WTC11 (cell line): ENCODE measurements around the gene EIF4G1. TPM values are rescaled to one million over a fixed set of nuclear protein-coding genes. Genes with fewer than 3 reads are reported as not detected.

Experiments used
- ATAC-seq: fragments of 200-7000 bp; cut with Tn5 transposase; 2 replicates; pipeline ENCODE4 v1.10.0; 2021; ENCODE audit warnings: mild to moderate bottlenecking, moderate library complexity
- CTCF ChIA-PET: fragments of 300-600 bp; sonication (Branson Sonifier 250); formaldehyde crosslinking; loops from one replicate; lab custom pipeline; 2021; ENCODE audit warnings: antibody characterized with exemption; lab: Charles Lee
- POLR2A ChIA-PET: fragments of 350-600 bp; sonication (Branson Sonifier 250); formaldehyde crosslinking; loops from one replicate; lab custom pipeline; 2021; ENCODE audit warnings: antibody characterized with exemption; lab: Charles Lee
- DNase-seq: peaks from one replicate; pipeline ENCODE4 v3.0.0; 2021; ENCODE audit warnings: low spot score
- H3K27ac Mint-ChIP-seq: 2 replicates; pipeline ENCODE4 v1.8.0; 2021; ENCODE audit warnings: mixed read lengths
- H3K27me3 Mint-ChIP-seq: 2 replicates; pipeline ENCODE4 v1.8.0; 2021; ENCODE audit warnings: low read depth, mild to moderate bottlenecking, moderate library complexity, mixed read lengths
- H3K36me3 Mint-ChIP-seq: 2 replicates; pipeline ENCODE4 v1.8.0; 2021; ENCODE audit warnings: mixed read lengths
- H3K4me1 Mint-ChIP-seq: 2 replicates; pipeline ENCODE4 v1.8.0; 2022; ENCODE audit warnings: mixed read lengths
- H3K4me3 Mint-ChIP-seq: 2 replicates; pipeline ENCODE4 v1.8.0; 2021; ENCODE audit warnings: mild to moderate bottlenecking, moderate library complexity, mixed read lengths
- H3K9me3 Mint-ChIP-seq: 2 replicates; pipeline ENCODE4 v1.8.0; 2021; ENCODE audit warnings: mixed read lengths
- ATF1 ChIP-seq: sonication (generic); formaldehyde crosslinking; IDR thresholded peaks from 2 replicates; pipeline ENCODE4 v1.8.1; 2023; ENCODE audit warnings: mild to moderate bottlenecking, moderate library complexity, missing genetic modification reagents
- CREM ChIP-seq: sonication (generic); formaldehyde crosslinking; IDR thresholded peaks from 2 replicates; pipeline ENCODE4 v1.8.1; 2022; ENCODE audit warnings: mild to moderate bottlenecking, missing genetic modification reagents, moderate library complexity
- ELF4 ChIP-seq: sonication (generic); formaldehyde crosslinking; IDR thresholded peaks from 2 replicates; pipeline ENCODE4 v1.8.1; 2022; ENCODE audit warnings: low read depth, mild to moderate bottlenecking, moderate library complexity, missing genetic modification reagents
- ERG ChIP-seq: fragments of 250-450 bp; sonication (Bioruptor Pico); IDR thresholded peaks from 2 replicates; pipeline ENCODE4 v1.8.0; 2021; ENCODE audit warnings: mild to moderate bottlenecking
- ETV6 ChIP-seq: sonication (generic); formaldehyde crosslinking; IDR thresholded peaks from 2 replicates; pipeline ENCODE4 v1.8.1; 2022; ENCODE audit warnings: mild to moderate bottlenecking, missing genetic modification reagents
- GABPB1 ChIP-seq: sonication (generic); formaldehyde crosslinking; IDR thresholded peaks from 2 replicates; pipeline ENCODE4 v1.8.1; 2023; ENCODE audit warnings: mild to moderate bottlenecking, missing genetic modification reagents
- HMGXB4 ChIP-seq: sonication (generic); formaldehyde crosslinking; IDR thresholded peaks from 2 replicates; pipeline ENCODE4 v1.8.1; 2023; ENCODE audit warnings: mild to moderate bottlenecking, moderate library complexity, missing genetic modification reagents
- IRF1 ChIP-seq: sonication (generic); formaldehyde crosslinking; IDR thresholded peaks from 2 replicates; pipeline ENCODE4 v1.8.0; 2023; ENCODE audit warnings: missing genetic modification reagents
- JAZF1 ChIP-seq: fragments of 250-450 bp; sonication (Bioruptor Pico); IDR thresholded peaks from 2 replicates; pipeline ENCODE4 v1.9.0; 2021; ENCODE audit warnings: moderate library complexity, mild to moderate bottlenecking, inconsistent platforms
- MLX ChIP-seq: sonication (generic); formaldehyde crosslinking; IDR thresholded peaks from 2 replicates; pipeline ENCODE4 v1.8.1; 2023; ENCODE audit warnings: mild to moderate bottlenecking, missing genetic modification reagents, moderate library complexity
- PREB ChIP-seq: sonication (generic); formaldehyde crosslinking; IDR thresholded peaks from 2 replicates; pipeline ENCODE4 v1.8.1; 2022; ENCODE audit warnings: mild to moderate bottlenecking, missing genetic modification reagents, moderate library complexity, borderline replicate concordance
- SOX15 ChIP-seq: fragments of 250-450 bp; sonication (Bioruptor Pico); IDR thresholded peaks from 2 replicates; pipeline ENCODE4 v1.9.0; 2021; ENCODE audit warnings: mild to moderate bottlenecking
- SP1 ChIP-seq: sonication (generic); formaldehyde crosslinking; conservative IDR thresholded peaks from 2 replicates; pipeline ENCODE4 v1.8.1; 2022; ENCODE audit warnings: missing genetic modification reagents
- ZMAT4 ChIP-seq: fragments of 250-450 bp; sonication (Bioruptor Pico); IDR thresholded peaks from 2 replicates; pipeline ENCODE4 v1.9.0; 2021; ENCODE audit warnings: mild to moderate bottlenecking
- ZNF263 ChIP-seq: sonication (generic); formaldehyde crosslinking; IDR thresholded peaks from 2 replicates; pipeline ENCODE4 v1.8.1; 2022; ENCODE audit warnings: low read depth, mild to moderate bottlenecking, moderate library complexity, missing genetic modification reagents
- ZNF281 ChIP-seq: sonication (generic); formaldehyde crosslinking; IDR thresholded peaks from 2 replicates; pipeline ENCODE4 v1.8.0; 2023; ENCODE audit warnings: mild to moderate bottlenecking, missing genetic modification reagents
- ZNF423 ChIP-seq: fragments of 250-450 bp; sonication (Bioruptor Pico); IDR thresholded peaks from 2 replicates; pipeline ENCODE4 v2.1.2; 2022; ENCODE audit warnings: mild to moderate bottlenecking, moderate library complexity
- ZNF512 ChIP-seq: sonication (generic); formaldehyde crosslinking; IDR thresholded peaks from 2 replicates; pipeline ENCODE4 v1.8.1; 2022; ENCODE audit warnings: missing genetic modification reagents, borderline replicate concordance
- ZSCAN18 ChIP-seq: fragments of 250-450 bp; sonication (Bioruptor Pico); IDR thresholded peaks from 2 replicates; pipeline ENCODE4 v2.1.2; 2022; ENCODE audit warnings: mild to moderate bottlenecking, moderate library complexity
- total RNA-seq: library from RNA; stranded (reverse); gene quantifications from 3 replicates; pipeline ENCODE4 v1.2.3, GENCODE V29; 2021

EIF4G1 gene
- total RNA-seq, 1 experiment from 2014 or later = 557 TPM

GRCh38 chr3:184337981-184338380 is 23.6 kb downstream of the EIF4G1 start:
- Mint-ChIP-seq H3K9me3 (no peaks in the 10 kb centered on the region), H3K4me1 (peaks cover 40% of the 10 kb centered on the region), H3K27me3 (no peaks in the 10 kb centered on the region), H3K36me3 (peaks cover 26% of the 10 kb centered on the region), H3K27ac (peak overlapping the region; percentile 69), H3K4me3 (peak overlapping the region; percentile 92)
- ChIA-PET CTCF (interaction anchor here (0.9 to 2.5 kb wide), 11 partner anchors 8 to 202 kb away, joined by 3 to 25 read pairs (median 8); partner anchors contain the start of genes CLCN2 and POLR2H), POLR2A (interaction anchor here (1.6 kb wide), 1 partner anchor 23 kb away, joined by 13 read pairs; the partner anchor contains the start of genes CLCN2 and POLR2H)
- TF ChIP-seq SOX15 (CRISPR knock-in tag) = no peak
- no peak for TF ChIP-seq ETV6 (CRISPR knock-in tag)
- no peak for TF ChIP-seq ZNF512 (CRISPR knock-in tag)
- no peak for TF ChIP-seq SP1 (CRISPR knock-in tag)
- no peak for TF ChIP-seq ATF1
- no peak for TF ChIP-seq PREB
- TF ChIP-seq MLX = no peak
- no peak for TF ChIP-seq JAZF1 (CRISPR knock-in tag)
- no peak for TF ChIP-seq ZMAT4 (CRISPR knock-in tag)
- no peak for TF ChIP-seq ZSCAN18 (CRISPR knock-in tag)
- DNase-seq = no peak
- ATAC-seq = no peak

- no peaks in the 10 kb centered on the region for H3K27me3 Mint-ChIP-seq
- H3K27ac Mint-ChIP-seq = peak overlapping the region; percentile 69
- ChIA-PET CTCF (interaction anchor here (0.8 to 2.5 kb wide), 15 partner anchors 13 to 204 kb away, joined by 3 to 25 read pairs (median 4); partner anchors contain the start of genes CLCN2 and POLR2H), POLR2A (interaction anchor here (0.6 to 1.6 kb wide), 4 partner anchors 9 to 435 kb away, joined by 3 to 13 read pairs (median 4); partner anchors contain the start of genes ABCF3, CLCN2 and POLR2H)
- H3K9me3 Mint-ChIP-seq = no peaks in the 10 kb centered on the region
- H3K36me3 Mint-ChIP-seq = peaks cover 24% of the 10 kb centered on the region
- H3K4me3 Mint-ChIP-seq = peak overlapping the region; percentile 92
- DNase-seq (peak; percentile 86), ATAC-seq (peak; percentile 56)
- peaks cover 40% of the 10 kb centered on the region for H3K4me1 Mint-ChIP-seq
- 0 out of 2 replicates have a peak, but pooled peaks have one; percentile 4 for TF ChIP-seq ZNF423 (CRISPR knock-in tag)
- TF ChIP-seq HMGXB4 = 0 out of 2 replicates have a peak, but pooled peaks have one; percentile 37
- 0 out of 2 replicates have a peak, but pooled peaks have one; percentile 16 for TF ChIP-seq ZNF281 (CRISPR knock-in tag)
- no peak for TF ChIP-seq IRF1 (CRISPR knock-in tag)
- TF ChIP-seq MLX = no peak
- no peak for TF ChIP-seq ELF4
- peak; percentile 68; the same call in 1 of the 2 replicates for TF ChIP-seq CREM (CRISPR knock-in tag)
- TF ChIP-seq SP1 (CRISPR knock-in tag) = no peak
- TF ChIP-seq ZNF263 = no peak
- TF ChIP-seq GABPB1 = no peak
- no peak for TF ChIP-seq SOX15 (CRISPR knock-in tag)
- no peak for TF ChIP-seq ERG
These were observed 24.1 kb downstream of the EIF4G1 start for GRCh38 chr3:184338511-184338945.
